HepG2 (cell line): ENCODE results near the gene NARS2.

Experiments
- MAZ ChIP-seq, 2 experiments: sonication (generic) in 1 of 2; formaldehyde crosslinking in 1 of 2; IDR thresholded peaks; 2 replicates each; pipeline versions ENCODE4 v1.5.0 to v1.6.1; 2012 to 2020; ENCODE audit warnings: low read depth in 2 of 2, mild to moderate bottlenecking in 2 of 2, borderline replicate concordance in 1 of 2, improper control_type of control experiment in 1 of 2, low read length in 1 of 2, missing genetic modification reagents in 1 of 2, moderate library complexity in 1 of 2
- RAD21 ChIP-seq: fragments of 450-650 bp; formaldehyde crosslinking; IDR thresholded peaks from 2 replicates; pipeline ENCODE4 v1.5.0; 2020; ENCODE audit warnings: mild to moderate bottlenecking
- RAD51 ChIP-seq: fragments of 450-650 bp; IDR thresholded peaks from 2 replicates; pipeline ENCODE4 v1.6.1; 2016; ENCODE audit warnings: borderline replicate concordance
- ZFP36 ChIP-seq: fragments of 150-350 bp; IDR thresholded peaks from 2 replicates; pipeline ENCODE4 v1.6.1; 2018; ENCODE audit warnings: borderline replicate concordance, low read length, low read depth; ENCODE audit not compliant: partially characterized antibody
- ZNF431 ChIP-seq: sonication (generic); formaldehyde crosslinking; IDR thresholded peaks from 2 replicates; pipeline ENCODE4 v1.9.0; 2022; ENCODE audit warnings: missing genetic modification reagents, low read depth, mild to moderate bottlenecking, borderline replicate concordance
- ZSCAN20 ChIP-seq: sonication (generic); formaldehyde crosslinking; IDR thresholded peaks from 2 replicates; pipeline ENCODE4 v1.4.0; 2020; ENCODE audit warnings: missing genetic modification reagents, mild to moderate bottlenecking, borderline replicate concordance
- TF ChIP-seq, protein P1 (sequence below): sonication (generic); formaldehyde crosslinking; IDR thresholded peaks from 2 replicates; pipeline ENCODE4 v1.5.0; 2020; ENCODE audit warnings: mild to moderate bottlenecking, missing genetic modification reagents, moderate library complexity

DNA sequence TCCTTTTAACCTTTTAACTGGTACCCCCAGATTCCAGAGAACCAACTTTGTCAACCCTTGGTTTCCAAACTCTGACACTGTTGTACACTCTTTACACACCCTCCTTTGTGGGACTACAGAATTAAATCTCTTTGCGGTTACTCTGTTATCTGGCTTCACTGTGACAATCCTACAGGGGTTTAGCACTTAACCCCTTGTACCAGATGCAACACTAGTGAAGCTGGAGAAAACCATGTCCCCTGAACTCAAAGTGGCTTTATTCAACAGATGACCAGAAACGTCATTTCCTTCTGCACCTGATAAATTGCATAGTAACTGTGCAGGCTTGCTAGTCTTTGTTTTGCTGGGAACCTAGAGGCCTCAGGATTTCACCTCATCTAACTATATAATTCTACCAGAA, 151.4 kb downstream of the NARS2 start:
- TF ChIP-seq MAZ (IDR thresholded peaks at IDR 0.05; ENCODE audit: borderline replicate concordance, low read depth, low read length) (no peak), MAZ (CRISPR knock-in tag; IDR thresholded peaks at IDR 0.05; ENCODE audit: low read depth) (no peak), ZNF431 (CRISPR knock-in tag) (no peak), ZSCAN20 (CRISPR knock-in tag) (no peak), ZFP36 (no peak), RAD51 (no peak), RAD21 (CRISPR knock-in tag) (no peak)
- TF ChIP-seq, protein P1, sequence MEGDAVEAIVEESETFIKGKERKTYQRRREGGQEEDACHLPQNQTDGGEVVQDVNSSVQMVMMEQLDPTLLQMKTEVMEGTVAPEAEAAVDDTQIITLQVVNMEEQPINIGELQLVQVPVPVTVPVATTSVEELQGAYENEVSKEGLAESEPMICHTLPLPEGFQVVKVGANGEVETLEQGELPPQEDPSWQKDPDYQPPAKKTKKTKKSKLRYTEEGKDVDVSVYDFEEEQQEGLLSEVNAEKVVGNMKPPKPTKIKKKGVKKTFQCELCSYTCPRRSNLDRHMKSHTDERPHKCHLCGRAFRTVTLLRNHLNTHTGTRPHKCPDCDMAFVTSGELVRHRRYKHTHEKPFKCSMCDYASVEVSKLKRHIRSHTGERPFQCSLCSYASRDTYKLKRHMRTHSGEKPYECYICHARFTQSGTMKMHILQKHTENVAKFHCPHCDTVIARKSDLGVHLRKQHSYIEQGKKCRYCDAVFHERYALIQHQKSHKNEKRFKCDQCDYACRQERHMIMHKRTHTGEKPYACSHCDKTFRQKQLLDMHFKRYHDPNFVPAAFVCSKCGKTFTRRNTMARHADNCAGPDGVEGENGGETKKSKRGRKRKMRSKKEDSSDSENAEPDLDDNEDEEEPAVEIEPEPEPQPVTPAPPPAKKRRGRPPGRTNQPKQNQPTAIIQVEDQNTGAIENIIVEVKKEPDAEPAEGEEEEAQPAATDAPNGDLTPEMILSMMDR (CRISPR knock-in tag) = no peak
